Kidney (tissue), 14 donors: ENCODE data around the gene ARHGAP26. TPM values are rescaled to one million over a fixed set of nuclear protein-coding genes. Genes with fewer than 3 reads are reported as not detected.

Experiments used
- DNase-seq, 5 donors: peaks; one replicate each; pipeline ENCODE4 v3.0.0-alpha.2; 2013 to 2020
- FAIRE-seq: peaks from 2 replicates; lab custom pipeline; 2012; peaks lifted over from hg19 to GRCh38; lab: Jason Lieb, UNC
- H3K27ac ChIP-seq, 2 donors: one replicate each; pipeline ENCODE4 v1.7.0; 2013; ENCODE audit warnings: low read depth in 2 of 2, low read length in 2 of 2, inconsistent platforms in 1 of 2
- H3K27me3 ChIP-seq: one replicate; pipeline ENCODE4 v1.7.1; 2013; ENCODE audit warnings: low read length, inconsistent platforms; ENCODE audit not compliant: control insufficient read depth, insufficient read depth
- H3K36me3 ChIP-seq, 3 donors: one replicate each; pipeline versions ENCODE4 v1.7.0 to v1.7.1; 2013; ENCODE audit warnings: low read length in 3 of 3, control low read depth in 1 of 3, inconsistent platforms in 1 of 3; ENCODE audit not compliant: insufficient read depth in 3 of 3, control insufficient read depth in 2 of 3
- H3K4me1 ChIP-seq, 3 donors: one replicate each; pipeline versions ENCODE4 v1.7.0 to v1.7.1; 2013; ENCODE audit warnings: low read length in 3 of 3, inconsistent platforms in 1 of 3, low read depth in 1 of 3; ENCODE audit not compliant: control insufficient read depth in 2 of 3, insufficient read depth in 2 of 3
- H3K4me3 ChIP-seq, 3 donors: one replicate each; pipeline versions ENCODE4 v1.7.0 to v1.8.1; 2013; ENCODE audit warnings: low read length in 3 of 3, control low read depth in 1 of 3, inconsistent platforms in 1 of 3
- H3K9ac ChIP-seq, 3 donors: one replicate each; pipeline versions ENCODE4 v1.7.0 to v1.7.1; 2013; ENCODE audit warnings: low read length in 3 of 3, control low read depth in 1 of 3, inconsistent platforms in 1 of 3
- H3K9me3 ChIP-seq, 3 donors: one replicate each; pipeline versions ENCODE4 v1.7.0 to v1.7.1; 2013; ENCODE audit warnings: low read length in 3 of 3, control low read depth in 1 of 3, inconsistent platforms in 1 of 3; ENCODE audit not compliant: control insufficient read depth in 2 of 3, insufficient read depth in 1 of 3
- CTCF ChIP-seq: IDR thresholded peaks from 3 replicates; pipeline ENCODE4 v1.5.1; 2012; ENCODE audit warnings: mild to moderate bottlenecking, moderate library complexity, borderline replicate concordance; ENCODE audit not compliant: insufficient read depth; ENCODE audit errors: extremely low read depth
- intact Hi-C: fragments of 100-400 bp; cut with DNase I; formaldehyde crosslinking; loops from one replicate; pipeline ENCODE4 v1.11.1; 2022
- polyA plus RNA-seq: library from polyadenylated mRNA; stranded (reverse); fragments of 350-450 nt; fragmentation: Illumina TruSeq; extraction: RNeasy Lipid Tissue Mini Kit (QIAGEN cat#74804); gene quantifications from one replicate; pipeline ENCODE4 v1.2.3, GENCODE V29; 2014; ENCODE audit warnings: low read depth, low replicate concordance; ENCODE audit not compliant: insufficient read depth
- total RNA-seq: library from RNA; stranded (reverse); fragmentation: NEBNext Ultra II Directional; extraction: Animal tissue kit (Norgen Biotek cat#: 25700); gene quantifications from one replicate; pipeline ENCODE4 v1.2.1, GENCODE V29; 2021
- donor health status: control.
- donor health status: control.
- donor health status: control.
- donor health status: control.
- donor health status: control.
- donor health status: DM: yes; HTN: yes; CAD: no.
- donor health status: Normal renal cell carcinoma (clear cell type).

Gene ARHGAP26
- total and polyA plus RNA-seq, 2 donors from 2014 or later = 2.5 to 85.7 TPM

- FAIRE-seq (no peak), DNase-seq (no peak)
- H3K4me1 ChIP-seq = peaks cover 0 to 13% (median 7%) of the 10 kb centered on the region in 3 donors
- H3K9me3 ChIP-seq = no peaks in the 10 kb centered on the region
- no peak for TF ChIP-seq CTCF
- H3K4me3 ChIP-seq = no peak overlapping the region
- no peak overlapping the region for H3K27ac ChIP-seq
- intact Hi-C loops = no loop called here
- no peak overlapping the region for H3K9ac ChIP-seq
- H3K27me3 ChIP-seq = no peaks in the 10 kb centered on the region
- H3K36me3 ChIP-seq = no peaks in the 10 kb centered on the region
Observed at GRCh38 chr5:142798099-142798770, 28.1 kb downstream of the ARHGAP26 start.

GRCh38 chr5:142800776-142801494, 30.8 kb downstream of the ARHGAP26 start:
- DNase-seq = no peak

GRCh38 chr5:142801495-142801871, 31.3 kb downstream of the ARHGAP26 start:
- no peak overlapping the region for H3K9ac ChIP-seq
- H3K27ac ChIP-seq = no peak overlapping the region
- peaks cover 0 to 5% (median 4%) of the 10 kb centered on the region in 3 donors for H3K4me1 ChIP-seq

More at GRCh38 chr5:142800776-142801494, 30.8 kb downstream of the ARHGAP26 start:
- H3K9ac ChIP-seq = no peak overlapping the region
- H3K27ac ChIP-seq = no peak overlapping the region
- no peaks in the 10 kb centered on the region for H3K36me3 ChIP-seq
- intact Hi-C loops = no loop called here
- FAIRE-seq = no peak
- no peaks in the 10 kb centered on the region for H3K9me3 ChIP-seq
- TF ChIP-seq CTCF = no peak
- H3K4me3 ChIP-seq = no peak overlapping the region
- no peaks in the 10 kb centered on the region for H3K27me3 ChIP-seq
- peaks cover 0 to 7% (median 4%) of the 10 kb centered on the region in 3 donors for H3K4me1 ChIP-seq

More at GRCh38 chr5:142801495-142801871, 31.3 kb downstream of the ARHGAP26 start:
- intact Hi-C loops = no loop called here
- no peak for FAIRE-seq
- Histone ChIP-seq H3K9me3 (no peaks in the 10 kb centered on the region), H3K36me3 (no peaks in the 10 kb centered on the region), H3K4me3 (no peak overlapping the region), H3K27me3 (no peaks in the 10 kb centered on the region)
- DNase-seq = no peak
- no peak for TF ChIP-seq CTCF
